GM08714 (cell line): ENCODE results near the gene SESN1.

Source experiments
- H3K4me3 ChIP-seq: fragments of 200-500 bp; sonication (Bioruptor generic); 2 replicates; pipeline ENCODE4 v1.5.1; 2014; ENCODE audit warnings: mild to moderate bottlenecking, low read length, inconsistent platforms
- ZNF274 ChIP-seq: IDR thresholded peaks from 2 replicates; pipeline ENCODE4 v1.6.1; 2012; ENCODE audit warnings: mild to moderate bottlenecking, low read depth, low read length

Gene SESN1

GRCh38 chr6:108968325-108969316 is 126.0 kb downstream of the SESN1 start:
- H3K4me3 ChIP-seq = no peak overlapping the region
- no peak for TF ChIP-seq ZNF274

DNA sequence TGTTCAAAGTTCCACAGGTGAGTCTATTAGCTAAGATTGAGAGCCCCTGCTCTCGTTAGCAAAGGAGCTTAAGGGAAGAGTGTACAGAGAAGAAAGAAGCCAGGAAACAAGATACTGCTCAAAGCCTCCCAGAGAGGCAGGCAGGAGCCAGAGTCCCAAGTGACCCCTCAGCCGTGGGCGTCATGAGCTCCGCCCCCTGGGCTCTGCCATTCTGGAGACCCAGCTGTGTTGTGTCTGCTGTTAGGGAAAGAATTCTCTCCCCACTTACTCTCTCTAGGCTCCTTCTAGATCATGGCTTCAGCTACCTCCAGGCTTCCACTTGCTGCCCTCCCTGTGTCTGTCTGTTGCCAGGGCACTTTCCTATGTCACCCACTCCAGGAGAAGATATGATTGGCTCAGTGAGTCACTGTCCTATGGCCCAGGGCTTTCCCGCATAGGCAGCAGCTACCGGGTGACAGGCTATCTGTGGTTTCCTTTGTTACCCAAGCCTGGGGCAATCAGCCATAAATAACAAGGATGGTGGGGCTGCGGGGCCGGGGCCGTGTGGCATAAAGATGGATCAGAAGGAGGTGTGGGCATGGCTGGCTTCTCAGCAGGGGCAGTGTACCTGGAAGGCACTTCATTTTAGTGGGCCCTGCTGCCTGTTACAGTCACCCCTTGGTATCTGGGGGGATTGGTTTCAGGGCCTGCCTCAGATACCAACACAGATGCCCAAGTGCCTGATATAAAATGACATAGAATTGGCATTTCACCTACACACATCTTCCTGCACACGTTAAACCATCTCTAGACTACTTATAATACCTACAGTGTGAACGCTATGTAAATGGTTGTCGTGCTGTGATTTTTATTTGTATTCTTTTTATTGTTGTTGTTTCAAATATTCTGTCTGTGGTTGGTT is 127.5 kb downstream of the SESN1 start:
- no peak overlapping the region for H3K4me3 ChIP-seq
- no peak for TF ChIP-seq ZNF274

- no peak overlapping the region for H3K4me3 ChIP-seq
Measured at GRCh38 chr6:108966251-108966650, 128.4 kb downstream of the SESN1 start.

DNA sequence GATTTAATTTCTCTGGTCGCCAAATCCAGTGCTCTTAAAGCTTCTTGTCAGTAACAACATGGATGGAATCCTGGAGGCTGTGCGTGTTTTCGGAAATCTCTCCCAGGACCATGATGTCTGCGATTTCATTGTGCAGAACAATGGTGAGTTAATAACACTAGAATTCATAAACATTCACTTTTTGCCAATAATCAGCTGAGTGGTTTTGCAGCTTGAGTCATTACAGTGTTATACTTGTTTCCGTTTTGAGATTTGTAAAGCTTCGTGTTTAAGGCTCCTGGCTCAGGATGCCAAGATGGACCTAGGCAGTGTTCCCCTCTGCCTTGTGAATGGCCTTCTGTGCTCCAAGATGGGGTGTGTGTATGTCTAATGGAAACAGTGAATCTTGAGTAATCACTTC is 132.7 kb downstream of the SESN1 start:
- H3K4me3 ChIP-seq = no peak overlapping the region
- TF ChIP-seq ZNF274 = no peak

More at GRCh38 chr6:108966251-108966650, 128.4 kb downstream of the SESN1 start:
- no peak for TF ChIP-seq ZNF274

GRCh38 chr6:108961077-108961476 is 133.6 kb downstream of the SESN1 start:
- H3K4me3 ChIP-seq = no peak overlapping the region
- TF ChIP-seq ZNF274 = no peak

- no peak for TF ChIP-seq ZNF274
Measured at GRCh38 chr6:108960601-108961000, 134.0 kb downstream of the SESN1 start.

DNA sequence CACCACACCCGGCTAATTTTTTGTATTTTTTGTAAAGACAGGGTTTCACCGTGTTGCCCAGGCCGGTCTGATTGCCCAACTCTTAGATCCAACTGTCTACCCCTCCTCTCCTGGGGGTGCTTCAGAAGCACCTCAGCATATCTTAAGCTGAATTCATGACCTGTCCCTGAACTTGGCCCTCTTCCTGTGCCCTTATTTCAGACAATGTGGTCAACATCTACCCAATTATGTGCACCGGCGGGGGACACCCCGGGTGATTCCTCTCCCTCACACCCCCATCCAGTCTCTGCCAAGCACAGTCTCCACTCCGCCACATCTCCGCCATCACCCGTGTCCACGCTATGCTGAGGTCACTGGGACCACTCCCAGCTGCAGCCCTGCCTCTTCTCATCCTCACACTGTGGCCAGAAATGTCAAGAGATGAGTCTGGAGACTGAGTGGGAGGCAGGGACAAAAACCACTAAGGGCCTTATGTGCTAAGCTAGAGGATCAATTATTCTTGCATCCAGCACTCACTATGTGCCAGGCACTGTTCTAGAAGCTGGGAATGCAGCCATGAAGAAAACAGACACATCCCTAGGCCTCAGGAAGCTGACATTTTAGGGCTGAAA is 134.6 kb downstream of the SESN1 start:
- TF ChIP-seq ZNF274 = no peak
- no peak overlapping the region for H3K4me3 ChIP-seq

More at GRCh38 chr6:108960601-108961000, 134.0 kb downstream of the SESN1 start:
- no peak overlapping the region for H3K4me3 ChIP-seq

DNA sequence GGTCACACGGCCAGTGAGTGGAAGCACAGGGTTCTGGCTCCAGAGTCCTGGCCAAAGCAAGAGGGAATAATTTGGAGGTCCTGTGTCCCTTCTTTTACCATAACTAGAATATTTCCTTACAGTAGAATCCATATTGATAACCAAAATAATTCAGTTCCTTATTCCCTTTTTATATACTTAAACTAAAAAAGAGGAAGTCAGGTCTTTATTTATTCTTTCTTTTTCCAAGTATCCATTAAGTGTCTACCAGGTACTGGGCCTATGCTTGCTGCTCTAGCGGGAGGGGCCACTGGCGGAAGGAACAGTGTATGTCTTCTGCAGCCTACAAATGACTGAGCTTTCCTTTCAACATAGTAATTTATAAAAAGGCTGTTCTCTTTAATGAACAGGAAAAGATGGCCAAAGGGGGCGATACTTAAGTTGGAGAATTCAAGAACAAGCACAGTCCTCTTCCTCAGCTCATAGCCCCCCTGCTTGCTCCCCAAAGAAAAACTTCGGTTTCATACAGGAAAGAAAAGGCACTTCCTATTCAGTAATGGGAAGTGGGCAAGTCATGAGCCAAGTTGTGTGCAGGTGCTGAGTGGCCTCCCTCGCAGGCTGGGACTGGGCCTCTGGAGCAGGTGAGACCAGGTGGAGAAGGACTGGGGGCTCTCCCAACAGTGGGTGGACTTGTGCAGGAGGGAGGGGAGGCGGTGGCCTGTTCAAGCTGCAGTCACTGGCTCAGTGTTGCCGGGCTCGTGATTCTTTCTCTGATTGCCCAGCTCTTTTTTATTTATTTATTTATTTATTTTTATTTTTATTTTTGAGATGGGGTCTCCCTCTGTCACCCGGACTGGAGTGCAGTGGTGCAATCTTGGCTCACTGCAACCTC is 135.5 kb downstream of the SESN1 start:
- no peak overlapping the region for H3K4me3 ChIP-seq
- no peak for TF ChIP-seq ZNF274

DNA sequence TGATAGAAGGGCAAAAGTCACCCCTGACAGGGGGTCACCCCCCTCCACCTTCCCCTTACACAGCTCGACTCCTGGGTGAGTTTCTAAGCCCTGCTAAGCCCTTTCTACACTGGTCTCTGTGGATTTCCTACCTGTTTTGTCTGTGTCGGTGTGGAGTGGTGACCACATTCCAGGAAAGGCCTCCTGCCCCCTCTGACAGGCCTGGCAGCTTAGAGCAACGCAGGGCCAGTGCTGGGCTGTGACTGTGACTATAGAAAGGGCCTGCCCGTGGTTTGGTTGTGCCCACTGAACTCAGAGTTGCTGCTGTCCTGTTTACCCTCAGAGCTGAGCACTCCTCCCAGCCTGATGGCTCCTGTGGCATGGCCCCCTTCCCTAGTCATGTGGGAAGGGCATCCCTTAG is 137.4 kb downstream of the SESN1 start:
- TF ChIP-seq ZNF274 = no peak
- H3K4me3 ChIP-seq = no peak overlapping the region

DNA sequence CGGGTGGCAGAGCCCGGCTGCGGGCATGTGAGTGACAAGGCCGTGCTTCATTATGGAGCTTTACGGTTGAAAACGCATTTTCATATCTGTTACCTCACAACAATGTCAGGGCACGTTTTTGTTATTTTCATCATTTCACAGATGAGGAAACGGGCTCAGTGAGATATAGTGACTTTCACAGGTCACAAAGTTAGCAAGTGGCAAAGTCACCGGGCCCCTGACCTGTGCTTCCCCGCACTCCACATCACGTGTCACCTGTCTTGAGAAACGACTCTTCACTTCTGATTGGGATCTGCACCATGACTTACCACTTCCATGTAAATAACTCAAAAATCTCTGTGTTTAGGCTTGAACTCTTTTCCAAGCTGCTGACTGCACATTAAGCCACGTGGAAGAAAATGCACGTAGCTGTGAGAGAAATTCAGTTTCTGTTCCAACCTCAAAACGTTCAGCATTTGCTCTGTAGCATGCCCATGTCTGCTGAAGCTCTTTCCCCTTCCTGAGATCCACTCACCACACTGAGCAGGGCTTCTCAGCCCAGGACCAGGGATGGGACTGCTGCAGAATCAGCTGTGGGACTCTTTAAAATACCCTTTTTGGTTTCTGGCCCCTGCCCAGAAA is 139.2 kb downstream of the SESN1 start:
- no peak overlapping the region for H3K4me3 ChIP-seq
- TF ChIP-seq ZNF274 = no peak

GRCh38 chr6:108953681-108954080 is 141.0 kb downstream of the SESN1 start:
- no peak overlapping the region for H3K4me3 ChIP-seq
- TF ChIP-seq ZNF274 = no peak

GRCh38 chr6:108952776-108953486 is 141.7 kb downstream of the SESN1 start:
- H3K4me3 ChIP-seq = no peak overlapping the region
- TF ChIP-seq ZNF274 = no peak
